B cell (primary cell): ENCODE results near the gene SEZ6L. TPM values are rescaled to one million over a fixed set of nuclear protein-coding genes. Genes with fewer than 3 reads are reported as not detected.

ENCODE experiments used
- ATAC-seq: fragments of 200-7000 bp; cut with Tn5 transposase; one replicate; pipeline ENCODE4 v1.10.0; 2021; ENCODE audit warnings: low read depth, mild to moderate bottlenecking, moderate number of reproducible peaks, moderate library complexity
- CTCF ChIA-PET: fragments of 350-600 bp; sonication (Branson Sonifier 250); formaldehyde crosslinking; loops from one replicate; lab custom pipeline; 2021; ENCODE audit warnings: antibody characterized with exemption, inconsistent platforms; lab: Charles Lee
- POLR2A ChIA-PET: fragments of 350-600 bp; sonication (Branson Sonifier 250); formaldehyde crosslinking; loops from one replicate; lab custom pipeline; 2021; ENCODE audit warnings: antibody characterized with exemption; lab: Charles Lee
- DNase-seq: peaks from one replicate; pipeline ENCODE4 v3.0.0; 2013
- H2AFZ ChIP-seq: 2 replicates; pipeline ENCODE4 v1.6.1; 2012; ENCODE audit warnings: mild to moderate bottlenecking, low read depth, low read length; ENCODE audit not compliant: insufficient read depth, poor library complexity, severe bottlenecking
- H3K27ac ChIP-seq, 2 donors: 1 replicate in 1 of 2; 2 replicates in 1 of 2; pipeline ENCODE4 v1.5.1; 2012 to 2013; ENCODE audit warnings: low read length in 2 of 2, mild to moderate bottlenecking in 2 of 2, moderate library complexity in 1 of 2
- H3K27me3 ChIP-seq, 4 experiments: fragments of 200-600 bp in 1 of 4; sonication (generic) in 1 of 4; replicated peaks in 1 of 4; 1 replicate in 2 of 4; 2 replicates in 2 of 4; pipeline versions ENCODE4 v1.6.1 to v1.7.0; 2013 to 2016; ENCODE audit warnings: low read length in 3 of 4, mild to moderate bottlenecking in 2 of 4, mixed read lengths in 1 of 4, moderate library complexity in 1 of 4; ENCODE audit not compliant: insufficient read depth in 4 of 4, control insufficient read depth in 3 of 4; ENCODE audit errors: control extremely low read depth in 1 of 4
- H3K36me3 ChIP-seq, 2 experiments: replicated peaks in 1 of 2; 1 replicate in 1 of 2; 2 replicates in 1 of 2; pipeline versions ENCODE4 v1.6.1 to v1.7.1; 2013; ENCODE audit warnings: low read length in 1 of 2; ENCODE audit not compliant: insufficient read depth in 2 of 2, control insufficient read depth in 1 of 2; ENCODE audit errors: control extremely low read depth in 1 of 2, extremely low read depth in 1 of 2
- H3K4me1 ChIP-seq, 2 donors: fragments of 200-600 bp in 1 of 2; sonication (generic) in 1 of 2; 1 replicate in 1 of 2; 2 replicates in 1 of 2; pipeline versions ENCODE4 v1.5.1 to v1.6.1; 2013 to 2017; ENCODE audit warnings: low read length in 2 of 2; ENCODE audit not compliant: control insufficient read depth in 2 of 2, insufficient read depth in 2 of 2
- H3K4me2 ChIP-seq: replicated peaks from 2 replicates; pipeline ENCODE3; 2012; ENCODE audit warnings: mild to moderate bottlenecking, low read depth, low read length; ENCODE audit not compliant: poor library complexity, severe bottlenecking
- H3K4me3 ChIP-seq, 5 experiments: fragments of 200-600 bp in 1 of 5; sonication (generic) in 1 of 5; 1 replicate in 3 of 5; 2 replicates in 2 of 5; pipeline versions ENCODE4 v1.5.1 to v1.7.0; 2011 to 2016; ENCODE audit warnings: low read length in 4 of 5, mild to moderate bottlenecking in 4 of 5, low read depth in 2 of 5, control low read depth in 1 of 5, moderate library complexity in 1 of 5; ENCODE audit not compliant: insufficient read depth in 1 of 5; ENCODE audit errors: control extremely low read depth in 1 of 5, extremely low read depth in 1 of 5
- H3K79me2 ChIP-seq: fragments of 200-600 bp; sonication (generic); one replicate; pipeline ENCODE4 v1.6.0; 2016; ENCODE audit warnings: low read length; ENCODE audit not compliant: control insufficient read depth, insufficient read depth
- H3K9ac ChIP-seq: fragments of 200-600 bp; sonication (generic); 2 replicates; pipeline ENCODE4 v1.6.1; 2017; ENCODE audit warnings: mild to moderate bottlenecking, low read length, moderate library complexity
- H3K9me3 ChIP-seq, 3 donors: one replicate each; pipeline versions ENCODE4 v1.6.1 to v1.7.1; 2013; ENCODE audit warnings: low read length in 2 of 3; ENCODE audit not compliant: control insufficient read depth in 2 of 3, insufficient read depth in 1 of 3; ENCODE audit errors: control extremely low read depth in 1 of 3
- H4K20me1 ChIP-seq: 2 replicates; pipeline ENCODE4 v1.6.0; 2012; ENCODE audit warnings: mild to moderate bottlenecking, low read length; ENCODE audit not compliant: insufficient read depth, control insufficient read depth, poor library complexity, severe bottlenecking
- H3K27ac Mint-ChIP-seq: one replicate; pipeline ENCODE4 v1.8.0; 2021; ENCODE audit warnings: mixed read lengths
- H3K27me3 Mint-ChIP-seq: one replicate; pipeline ENCODE4 v1.8.0; 2021; ENCODE audit warnings: mixed read lengths
- H3K4me1 Mint-ChIP-seq: one replicate; pipeline ENCODE4 v1.8.0; 2021; ENCODE audit warnings: mixed read lengths
- H3K4me3 Mint-ChIP-seq: one replicate; pipeline ENCODE4 v1.8.0; 2021; ENCODE audit warnings: mixed read lengths
- H3K9me3 Mint-ChIP-seq: one replicate; pipeline ENCODE4 v1.8.0; 2022; ENCODE audit warnings: mixed read lengths; ENCODE audit not compliant: insufficient read depth
- CTCF ChIP-seq: fragments of 200-600 bp; IDR thresholded peaks from one replicate; pipeline ENCODE4 v1.8.0; 2022; ENCODE audit warnings: antibody characterized with exemption, mild to moderate bottlenecking
- EZH2 ChIP-seq: IDR thresholded peaks from 2 replicates; pipeline ENCODE4 v1.6.1; 2012; ENCODE audit warnings: borderline replicate concordance, low read depth, mild to moderate bottlenecking, moderate library complexity, low read length; ENCODE audit not compliant: insufficient read depth, poor library complexity, severe bottlenecking
- WGBS: methylation state at CpG from one replicate; pipeline ENCODE4 v1.1.5; 2013; ENCODE audit warnings: missing lambda C conversion rate; ENCODE audit not compliant: insufficient coverage; 5-methylcytosine and 5-hydroxymethylcytosine counted together
- intact Hi-C: fragments of 100-400 bp; cut with micrococcal nuclease; formaldehyde crosslinking; loops from one replicate; pipeline ENCODE4 v1.10.0; 2022
- polyA plus RNA-seq: library from polyadenylated mRNA; depleted of rRNA; stranded (reverse); fragments of >200 nt; gene quantifications from 2 replicates; pipeline ENCODE4 v1.2.3, GENCODE V29; 2012
- total RNA-seq, 2 donors: library from RNA; stranded (reverse); fragments of 120-200 nt in 1 of 2; gene quantifications; 1 replicate in 1 of 2; 2 replicates in 1 of 2; pipeline versions ENCODE4 v1.2.3 to v1.2.4, GENCODE V29; 2013 to 2022

Gene SEZ6L
- total and polyA plus RNA-seq, 2 donors (not counting 1 experiment from before 2014, with no cell fraction given), result 0.04 TPM; not detected in 1

- TF ChIP-seq EZH2 (no peak), CTCF (no peak)
- intact Hi-C loops, result no loop called here
- H2AFZ ChIP-seq, result no peak overlapping the region
Measured at GRCh38 chr22:26199665-26200064, 30.4 kb downstream of the SEZ6L start.

GRCh38 chr22:26202280-26202924 is 33.1 kb downstream of the SEZ6L start:
- Histone ChIP-seq H3K79me2 (no peaks in the 10 kb centered on the region), H3K36me3 (no peaks in the 10 kb centered on the region), H3K27ac (no peak overlapping the region), H3K4me2 (no peak overlapping the region), H3K27me3 (peaks cover 0 to 4% (median 1%) of the 10 kb centered on the region in 4 experiments), H3K9ac (no peak overlapping the region), H2AFZ (no peak overlapping the region), H3K4me3 (no peak overlapping the region), H3K4me1 (no peaks in the 10 kb centered on the region), H3K9me3 (no peaks in the 10 kb centered on the region), H4K20me1 (no peaks in the 10 kb centered on the region)
- Mint-ChIP-seq H3K27ac (no peak overlapping the region), H3K4me3 (no peak overlapping the region), H3K27me3 (peaks cover 40% of the 10 kb centered on the region), H3K9me3 (no peaks in the 10 kb centered on the region), H3K4me1 (no peaks in the 10 kb centered on the region)
- WGBS, result no CpG with 5 or more reads among the region's 5 CpGs
- ChIA-PET CTCF (no interaction called here), POLR2A (no interaction called here)
- intact Hi-C loops, result no loop called here
- ATAC-seq, result no peak
- TF ChIP-seq EZH2 (no peak), CTCF (no peak)
- no peak for DNase-seq

More at GRCh38 chr22:26199665-26200064, 30.4 kb downstream of the SEZ6L start:
- CTCF ChIA-PET, result interaction anchor here (1.3 kb wide), 1 partner anchor 27 kb away, joined by 4 read pairs; no protein-coding TSS in a partner anchor
- Mint-ChIP-seq H3K4me1 (no peaks in the 10 kb centered on the region), H3K27me3 (peaks cover 36% of the 10 kb centered on the region), H3K27ac (no peak overlapping the region), H3K9me3 (no peaks in the 10 kb centered on the region), H3K4me3 (no peak overlapping the region)
- Histone ChIP-seq H3K9ac (no peak overlapping the region), H3K9me3 (no peaks in the 10 kb centered on the region), H3K4me3 (no peak overlapping the region), H3K27ac (no peak overlapping the region), H3K27me3 (peaks cover 0 to 7% (median 5%) of the 10 kb centered on the region in 4 experiments), H3K4me1 (no peaks in the 10 kb centered on the region), H3K4me2 (no peak overlapping the region), H3K79me2 (no peaks in the 10 kb centered on the region), H3K36me3 (no peaks in the 10 kb centered on the region), H4K20me1 (no peaks in the 10 kb centered on the region)
- DNase-seq (no peak), ATAC-seq (no peak)
- POLR2A ChIA-PET, result no interaction called here
- no CpG with 5 or more reads among the region's 3 CpGs for WGBS
